NB4 (cell line): ENCODE results near the gene RHPN2.

Experiments
- POLR2A ChIP-seq: IDR thresholded peaks from 2 replicates; pipeline ENCODE4 v1.6.1; 2011; ENCODE audit warnings: mild to moderate bottlenecking; ENCODE audit not compliant: insufficient read length; ENCODE audit errors: extremely low read depth
- TF ChIP-seq, protein P1 (sequence below): IDR thresholded peaks from one replicate; pipeline ENCODE4 v1.5.1; 2012; ENCODE audit warnings: low read depth, low read length
- TF ChIP-seq, protein P2 (sequence below): IDR thresholded peaks from 2 replicates; pipeline ENCODE4 v1.6.1; 2011; ENCODE audit warnings: low read depth, low read length

DNA sequence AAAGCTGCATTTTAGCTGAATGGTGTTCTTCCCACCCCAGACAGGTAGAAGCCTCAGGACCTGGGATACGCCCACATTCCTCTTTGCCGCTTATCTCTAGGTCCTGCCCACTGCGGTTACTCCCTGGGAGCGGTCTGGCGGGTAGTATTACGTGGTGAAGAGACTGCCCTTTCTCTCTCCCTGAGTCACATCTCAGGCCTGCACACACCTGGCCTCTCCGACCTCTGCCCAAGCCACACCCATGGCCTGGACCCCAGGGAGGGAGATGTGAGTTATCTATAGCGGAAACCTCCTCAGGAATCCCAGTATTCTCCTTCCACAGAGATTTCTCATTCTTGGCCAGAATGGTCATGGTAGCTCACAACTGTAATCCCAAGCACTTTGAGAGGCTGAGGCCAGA, 17.3 kb downstream of the RHPN2 start:
- TF ChIP-seq POLR2A = no peak
- TF ChIP-seq, protein P1, sequence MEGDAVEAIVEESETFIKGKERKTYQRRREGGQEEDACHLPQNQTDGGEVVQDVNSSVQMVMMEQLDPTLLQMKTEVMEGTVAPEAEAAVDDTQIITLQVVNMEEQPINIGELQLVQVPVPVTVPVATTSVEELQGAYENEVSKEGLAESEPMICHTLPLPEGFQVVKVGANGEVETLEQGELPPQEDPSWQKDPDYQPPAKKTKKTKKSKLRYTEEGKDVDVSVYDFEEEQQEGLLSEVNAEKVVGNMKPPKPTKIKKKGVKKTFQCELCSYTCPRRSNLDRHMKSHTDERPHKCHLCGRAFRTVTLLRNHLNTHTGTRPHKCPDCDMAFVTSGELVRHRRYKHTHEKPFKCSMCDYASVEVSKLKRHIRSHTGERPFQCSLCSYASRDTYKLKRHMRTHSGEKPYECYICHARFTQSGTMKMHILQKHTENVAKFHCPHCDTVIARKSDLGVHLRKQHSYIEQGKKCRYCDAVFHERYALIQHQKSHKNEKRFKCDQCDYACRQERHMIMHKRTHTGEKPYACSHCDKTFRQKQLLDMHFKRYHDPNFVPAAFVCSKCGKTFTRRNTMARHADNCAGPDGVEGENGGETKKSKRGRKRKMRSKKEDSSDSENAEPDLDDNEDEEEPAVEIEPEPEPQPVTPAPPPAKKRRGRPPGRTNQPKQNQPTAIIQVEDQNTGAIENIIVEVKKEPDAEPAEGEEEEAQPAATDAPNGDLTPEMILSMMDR = no peak
- TF ChIP-seq, protein P2, sequence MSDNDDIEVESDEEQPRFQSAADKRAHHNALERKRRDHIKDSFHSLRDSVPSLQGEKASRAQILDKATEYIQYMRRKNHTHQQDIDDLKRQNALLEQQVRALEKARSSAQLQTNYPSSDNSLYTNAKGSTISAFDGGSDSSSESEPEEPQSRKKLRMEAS = no peak
